Liver (tissue), 9 donors: Measurements from ENCODE around the gene DHCR24. TPM values are rescaled to one million over a fixed set of nuclear protein-coding genes. Genes with fewer than 3 reads are reported as not detected.

Source experiments
- DNase-seq: peaks from one replicate; pipeline ENCODE4 v3.0.0-alpha.2; 2017; ENCODE audit warnings: low spot score
- H3K27ac ChIP-seq, 2 donors: one replicate each; pipeline ENCODE4 v1.7.0; 2013; ENCODE audit warnings: inconsistent platforms in 2 of 2, low read length in 2 of 2, control low read depth in 1 of 2, low read depth in 1 of 2, mild to moderate bottlenecking in 1 of 2
- H3K27me3 ChIP-seq, 4 donors: one replicate each; pipeline versions ENCODE4 v1.6.1 to v1.7.0; 2013; ENCODE audit warnings: low read length in 3 of 4, inconsistent platforms in 1 of 4, mild to moderate bottlenecking in 1 of 4, moderate library complexity in 1 of 4; ENCODE audit not compliant: control insufficient read depth in 4 of 4, insufficient read depth in 4 of 4
- H3K36me3 ChIP-seq, 4 donors: one replicate each; pipeline versions ENCODE4 v1.6.1 to v1.7.0; 2013; ENCODE audit warnings: low read length in 3 of 4, mild to moderate bottlenecking in 3 of 4, low read depth in 1 of 4, moderate library complexity in 1 of 4; ENCODE audit not compliant: control insufficient read depth in 4 of 4, insufficient read depth in 3 of 4
- H3K4me1 ChIP-seq, 4 donors: one replicate each; pipeline versions ENCODE4 v1.6.1 to v1.7.0; 2013; ENCODE audit warnings: low read length in 3 of 4, mild to moderate bottlenecking in 3 of 4, moderate library complexity in 1 of 4; ENCODE audit not compliant: control insufficient read depth in 4 of 4, insufficient read depth in 4 of 4
- H3K4me3 ChIP-seq, 3 donors: one replicate each; pipeline versions ENCODE4 v1.6.1 to v1.7.0; 2013; ENCODE audit warnings: low read length in 3 of 3, control low read depth in 1 of 3, low read depth in 1 of 3, mild to moderate bottlenecking in 1 of 3
- H3K9ac ChIP-seq, 2 donors: one replicate each; pipeline ENCODE4 v1.7.0; 2013; ENCODE audit warnings: low read length in 2 of 2, mild to moderate bottlenecking in 2 of 2, moderate library complexity in 2 of 2, control low read depth in 1 of 2, low read depth in 1 of 2
- H3K9me3 ChIP-seq, 4 donors: one replicate each; pipeline versions ENCODE4 v1.6.1 to v1.7.0; 2013; ENCODE audit warnings: low read length in 3 of 4; ENCODE audit not compliant: control insufficient read depth in 4 of 4
- EGR1 ChIP-seq, 2 donors: IDR thresholded peaks; 2 replicates each; pipeline ENCODE4 v1.6.1; 2016 to 2018; ENCODE audit warnings: antibody characterized with exemption in 2 of 2, low read depth in 2 of 2
- FOXA1 ChIP-seq: IDR thresholded peaks from 2 replicates; pipeline ENCODE4 v1.6.1; 2016; ENCODE audit warnings: antibody characterized with exemption
- FOXA2 ChIP-seq: IDR thresholded peaks from 2 replicates; pipeline ENCODE4 v1.6.1; 2016; ENCODE audit warnings: antibody characterized with exemption
- GABPA ChIP-seq, 2 donors: IDR thresholded peaks in 1 of 2; conservative IDR thresholded peaks in 1 of 2; 2 replicates each; pipeline ENCODE4 v1.6.1; 2016; ENCODE audit warnings: antibody characterized with exemption in 2 of 2, mild to moderate bottlenecking in 1 of 2, moderate library complexity in 1 of 2
- HNF4A ChIP-seq, 2 donors: conservative IDR thresholded peaks; 2 replicates each; pipeline ENCODE4 v1.6.1; 2016; ENCODE audit warnings: antibody characterized with exemption in 2 of 2, mild to moderate bottlenecking in 2 of 2
- HNF4G ChIP-seq: IDR thresholded peaks from 2 replicates; pipeline ENCODE4 v1.6.1; 2016; ENCODE audit warnings: antibody characterized with exemption
- JUND ChIP-seq, 2 donors: IDR thresholded peaks; 2 replicates each; pipeline ENCODE4 v1.6.1; 2016; ENCODE audit warnings: antibody characterized with exemption in 2 of 2
- MAX ChIP-seq: IDR thresholded peaks from 2 replicates; pipeline ENCODE4 v1.6.1; 2016; ENCODE audit warnings: antibody characterized with exemption
- NR2F2 ChIP-seq: IDR thresholded peaks from 2 replicates; pipeline ENCODE4 v1.6.1; 2016; ENCODE audit warnings: antibody characterized with exemption
- RAD21 ChIP-seq, 2 donors: IDR thresholded peaks; 2 replicates each; pipeline ENCODE4 v1.6.1; 2016; ENCODE audit warnings: antibody characterized with exemption in 2 of 2, mild to moderate bottlenecking in 2 of 2
- REST ChIP-seq: IDR thresholded peaks from 2 replicates; pipeline ENCODE4 v1.6.1; 2016; ENCODE audit warnings: antibody characterized with exemption, mild to moderate bottlenecking
- RXRA ChIP-seq, 2 donors: IDR thresholded peaks; 2 replicates each; pipeline ENCODE4 v1.6.1; 2017 to 2018; ENCODE audit warnings: antibody characterized with exemption in 2 of 2, mild to moderate bottlenecking in 1 of 2
- SP1 ChIP-seq: IDR thresholded peaks from 2 replicates; pipeline ENCODE4 v1.6.1; 2018; ENCODE audit warnings: antibody characterized with exemption, mild to moderate bottlenecking
- TAF1 ChIP-seq: conservative IDR thresholded peaks from 2 replicates; pipeline ENCODE4 v1.6.1; 2016; ENCODE audit warnings: antibody characterized with exemption, mild to moderate bottlenecking
- YY1 ChIP-seq: IDR thresholded peaks from 2 replicates; pipeline ENCODE4 v1.6.1; 2016; ENCODE audit warnings: antibody characterized with exemption, mild to moderate bottlenecking
- WGBS: extraction: QIAGEN DNeasy Blood & Tissue Kit; methylation state at CpG from one replicate; pipeline ENCODE4 v1.1.7; 2013; 5-methylcytosine and 5-hydroxymethylcytosine counted together
- polyA plus RNA-seq, 2 donors: library from polyadenylated mRNA; stranded (reverse) in 1 of 2; unstranded in 1 of 2; fragments of 200-250 nt in 1 of 2; fragments of >200 nt in 1 of 2; fragmentation: Nextera tagmentation in 1 of 2; extraction: Ambion mirVana in 1 of 2; gene quantifications; one replicate each; pipeline versions ENCODE4 v1.2.1 to v1.2.3, GENCODE V29; 2013 to 2015
- total RNA-seq, 2 donors: library from RNA; depleted of rRNA; stranded (reverse); fragments of >200 nt; gene quantifications; one replicate each; pipeline ENCODE4 v1.2.3, GENCODE V29; 2014
- TF ChIP-seq, protein P1 (sequence below): IDR thresholded peaks from 2 replicates; pipeline ENCODE4 v1.6.1; 2016; ENCODE audit warnings: antibody characterized with exemption
- TF ChIP-seq, protein P2 (sequence below): fragments of 150-350 bp; IDR thresholded peaks from 2 replicates; pipeline ENCODE4 v1.5.1; 2017; ENCODE audit warnings: improper control_type of control experiment, low read depth, low read length; ENCODE audit not compliant: missing input control
- TF ChIP-seq, protein P3 (sequence below): IDR thresholded peaks from 2 replicates; pipeline ENCODE4 v1.6.1; 2016; ENCODE audit warnings: antibody characterized with exemption
- donor health status: healthy.
- donor health status: healthy.
- donor health status: healthy.
- donor health status: healthy.
- donor health status: healthy.

The DHCR24 gene
- total and polyA plus RNA-seq, 4 donors = 271 to 815 (median 600) TPM

DNA sequence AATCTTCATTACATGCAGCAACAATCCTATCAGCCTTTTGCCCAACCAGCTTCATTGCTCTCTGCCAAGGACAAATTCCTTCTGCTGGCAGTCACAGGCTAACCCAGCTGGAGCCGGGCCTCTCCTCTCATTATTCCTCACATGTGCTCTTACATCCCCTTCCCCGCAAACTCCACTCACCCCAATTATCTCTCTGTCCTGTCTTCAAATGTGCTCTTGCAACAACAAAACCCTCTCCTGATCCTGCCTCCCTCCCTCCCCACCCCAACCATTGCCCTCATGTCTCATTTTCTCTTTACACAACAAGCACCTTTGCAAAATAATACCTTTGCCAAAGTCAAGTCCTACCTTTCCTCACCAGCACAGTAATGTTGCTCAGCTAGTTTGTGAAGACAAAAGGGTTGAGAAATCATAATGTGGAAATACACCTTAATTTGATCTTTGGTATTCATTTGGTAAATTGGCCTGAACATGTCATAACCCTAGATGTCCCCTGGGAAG lies 36.0 kb upstream of the DHCR24 start:
- Histone ChIP-seq H3K4me3 (no peak overlapping the region), H3K9me3 (no peaks in the 10 kb centered on the region), H3K27ac (peak overlapping the region; percentile 70 to 74), H3K27me3 (no peaks in the 10 kb centered on the region), H3K36me3 (no peaks in the 10 kb centered on the region), H3K4me1 (peaks cover 2 to 33% (median 28%) of the 10 kb centered on the region in 4 donors), H3K9ac (no peak overlapping the region)
- TF ChIP-seq JUND (IDR thresholded peaks at IDR 0.05) (peak; percentile 65 to 79), EGR1 (IDR thresholded peaks at IDR 0.05; ENCODE audit: low read depth in 2 of 2) (no peak), NR2F2 (no peak), HNF4G (peak; percentile 38), YY1 (peak; percentile 53), MAX (peak; percentile 65), HNF4A (conservative IDR thresholded peaks at IDR 0.05) (peak; percentile 83 to 86), FOXA1 (peak; percentile 38), RAD21 (IDR thresholded peaks at IDR 0.05) (peak in 1 of 2 donors; percentile 41), FOXA2 (peak; percentile 61), TAF1 (no peak), SP1 (peak; percentile 74), GABPA (IDR thresholded peaks at IDR 0.05 in 1 of 2, conservative IDR thresholded peaks at IDR 0.05 in 1 of 2) (no peak), RXRA (IDR thresholded peaks at IDR 0.05) (peak; percentile 83 to 85), REST (peak; percentile 29)
- TF ChIP-seq, protein P1, sequence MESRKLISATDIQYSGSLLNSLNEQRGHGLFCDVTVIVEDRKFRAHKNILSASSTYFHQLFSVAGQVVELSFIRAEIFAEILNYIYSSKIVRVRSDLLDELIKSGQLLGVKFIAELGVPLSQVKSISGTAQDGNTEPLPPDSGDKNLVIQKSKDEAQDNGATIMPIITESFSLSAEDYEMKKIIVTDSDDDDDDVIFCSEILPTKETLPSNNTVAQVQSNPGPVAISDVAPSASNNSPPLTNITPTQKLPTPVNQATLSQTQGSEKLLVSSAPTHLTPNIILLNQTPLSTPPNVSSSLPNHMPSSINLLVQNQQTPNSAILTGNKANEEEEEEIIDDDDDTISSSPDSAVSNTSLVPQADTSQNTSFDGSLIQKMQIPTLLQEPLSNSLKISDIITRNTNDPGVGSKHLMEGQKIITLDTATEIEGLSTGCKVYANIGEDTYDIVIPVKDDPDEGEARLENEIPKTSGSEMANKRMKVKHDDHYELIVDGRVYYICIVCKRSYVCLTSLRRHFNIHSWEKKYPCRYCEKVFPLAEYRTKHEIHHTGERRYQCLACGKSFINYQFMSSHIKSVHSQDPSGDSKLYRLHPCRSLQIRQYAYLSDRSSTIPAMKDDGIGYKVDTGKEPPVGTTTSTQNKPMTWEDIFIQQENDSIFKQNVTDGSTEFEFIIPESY = peak; percentile 42
- TF ChIP-seq, protein P2, sequence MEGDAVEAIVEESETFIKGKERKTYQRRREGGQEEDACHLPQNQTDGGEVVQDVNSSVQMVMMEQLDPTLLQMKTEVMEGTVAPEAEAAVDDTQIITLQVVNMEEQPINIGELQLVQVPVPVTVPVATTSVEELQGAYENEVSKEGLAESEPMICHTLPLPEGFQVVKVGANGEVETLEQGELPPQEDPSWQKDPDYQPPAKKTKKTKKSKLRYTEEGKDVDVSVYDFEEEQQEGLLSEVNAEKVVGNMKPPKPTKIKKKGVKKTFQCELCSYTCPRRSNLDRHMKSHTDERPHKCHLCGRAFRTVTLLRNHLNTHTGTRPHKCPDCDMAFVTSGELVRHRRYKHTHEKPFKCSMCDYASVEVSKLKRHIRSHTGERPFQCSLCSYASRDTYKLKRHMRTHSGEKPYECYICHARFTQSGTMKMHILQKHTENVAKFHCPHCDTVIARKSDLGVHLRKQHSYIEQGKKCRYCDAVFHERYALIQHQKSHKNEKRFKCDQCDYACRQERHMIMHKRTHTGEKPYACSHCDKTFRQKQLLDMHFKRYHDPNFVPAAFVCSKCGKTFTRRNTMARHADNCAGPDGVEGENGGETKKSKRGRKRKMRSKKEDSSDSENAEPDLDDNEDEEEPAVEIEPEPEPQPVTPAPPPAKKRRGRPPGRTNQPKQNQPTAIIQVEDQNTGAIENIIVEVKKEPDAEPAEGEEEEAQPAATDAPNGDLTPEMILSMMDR = no peak
- TF ChIP-seq, protein P3, sequence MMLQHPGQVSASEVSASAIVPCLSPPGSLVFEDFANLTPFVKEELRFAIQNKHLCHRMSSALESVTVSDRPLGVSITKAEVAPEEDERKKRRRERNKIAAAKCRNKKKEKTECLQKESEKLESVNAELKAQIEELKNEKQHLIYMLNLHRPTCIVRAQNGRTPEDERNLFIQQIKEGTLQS = peak; percentile 47
- DNase-seq = no peak
- WGBS = 27% methylated on average over 2 of the region's 2 CpGs
